ENCODE data around the gene PRRT3.

Gene PRRT3

DNA sequence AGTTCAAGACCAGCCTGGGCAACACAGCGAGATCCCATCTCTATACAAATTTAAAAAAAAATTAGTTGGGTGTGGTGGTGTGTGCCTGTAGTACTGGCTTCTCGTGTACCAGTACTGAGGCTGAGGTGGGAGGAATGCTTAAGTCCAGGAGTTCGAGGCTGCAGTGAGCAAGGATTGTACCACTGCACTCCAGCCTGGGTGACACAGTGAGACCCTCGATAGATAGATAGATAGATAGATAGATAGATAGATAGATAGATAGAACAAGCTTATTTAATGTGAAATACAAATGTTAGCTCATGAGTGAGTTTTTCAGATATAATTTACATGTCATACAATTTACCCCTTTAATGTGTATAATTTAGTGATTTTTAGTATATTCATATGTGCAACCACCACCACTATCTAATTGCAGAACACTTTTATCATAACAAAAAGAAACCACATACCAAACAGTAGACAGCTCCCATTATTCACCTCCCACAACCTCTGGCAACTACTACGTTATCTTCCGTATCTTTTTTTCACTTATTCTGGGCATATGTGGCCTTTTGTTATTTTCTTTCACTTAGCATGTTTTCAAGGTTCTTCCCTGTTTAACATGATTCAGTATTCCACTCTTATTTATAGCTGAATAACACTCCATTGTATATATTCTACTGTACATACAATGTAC lies 13.1 kb upstream of the PRRT3 start:
- H3K27me3 ChIP-seq (ENCODE audit: control insufficient read depth, insufficient read depth, low read length): no peaks in the 10 kb centered on the region
- H3K27ac ChIP-seq (ENCODE audit: low read length): no peak overlapping the region
- no peaks in the 10 kb centered on the region for H3K4me1 ChIP-seq (ENCODE audit: control insufficient read depth, low read depth, low read length)
- H3K36me3 ChIP-seq (ENCODE audit: control insufficient read depth, low read depth, low read length): peaks cover 18% of the 10 kb centered on the region
- no peak overlapping the region for H3K4me3 ChIP-seq (ENCODE audit: low read length)
- H3K9ac ChIP-seq (ENCODE audit: low read length): no peak overlapping the region
- H3K9me3 ChIP-seq (ENCODE audit: control insufficient read depth, low read depth, low read length): no peaks in the 10 kb centered on the region

- Histone ChIP-seq H3K36me3 (ENCODE audit: control insufficient read depth, low read depth, low read length) (no peaks in the 10 kb centered on the region), H3K4me1 (ENCODE audit: control insufficient read depth, low read depth, low read length) (peaks cover 16% of the 10 kb centered on the region), H3K9ac (ENCODE audit: low read length) (no peak overlapping the region), H3K9me3 (ENCODE audit: control insufficient read depth, low read depth, low read length) (no peaks in the 10 kb centered on the region), H3K27ac (ENCODE audit: low read length) (no peak overlapping the region), H3K4me3 (ENCODE audit: low read length) (no peak overlapping the region), H3K27me3 (ENCODE audit: control insufficient read depth, insufficient read depth, low read length) (peaks cover 12% of the 10 kb centered on the region)
These were observed 5.0 kb upstream of the PRRT3 start for GRCh38 chr3:9957214-9957613.

- peaks cover 16% of the 10 kb centered on the region for H3K4me1 ChIP-seq (ENCODE audit: control insufficient read depth, low read depth, low read length)
- no peak overlapping the region for H3K27ac ChIP-seq (ENCODE audit: low read length)
- H3K4me3 ChIP-seq (ENCODE audit: low read length): no peak overlapping the region
- H3K36me3 ChIP-seq (ENCODE audit: control insufficient read depth, low read depth, low read length): no peaks in the 10 kb centered on the region
- H3K9me3 ChIP-seq (ENCODE audit: control insufficient read depth, low read depth, low read length): no peaks in the 10 kb centered on the region
- peaks cover 12% of the 10 kb centered on the region for H3K27me3 ChIP-seq (ENCODE audit: control insufficient read depth, insufficient read depth, low read length)
- no peak overlapping the region for H3K9ac ChIP-seq (ENCODE audit: low read length)
These were observed 3.6 kb upstream of the PRRT3 start for GRCh38 chr3:9955611-9956352.

- Histone ChIP-seq H3K9me3 (ENCODE audit: control insufficient read depth, low read depth, low read length) (no peaks in the 10 kb centered on the region), H3K9ac (ENCODE audit: low read length) (no peak overlapping the region), H3K27ac (ENCODE audit: low read length) (no peak overlapping the region)
These were observed 2.9 kb upstream of the PRRT3 start for GRCh38 chr3:9955067-9955502.

DNA sequence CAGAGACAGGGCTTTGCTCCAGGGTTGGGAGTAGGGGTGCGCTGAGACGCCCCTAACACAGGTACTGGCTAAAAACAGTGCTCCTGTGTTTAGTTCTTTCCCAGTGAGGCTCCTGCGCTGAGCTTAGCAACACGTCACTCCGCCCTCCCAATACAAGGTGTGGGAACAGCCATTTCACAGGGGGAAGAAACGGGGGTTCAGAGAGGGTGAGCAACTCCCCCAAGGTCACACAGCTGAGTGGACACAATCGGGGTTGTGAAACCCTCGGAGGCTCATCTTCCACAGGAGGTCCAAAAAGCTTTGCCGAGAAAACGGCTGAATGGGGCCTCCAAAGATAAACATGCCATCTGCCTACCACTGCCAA lies 628 bp downstream of the PRRT3 start:
- H3K4me1 ChIP-seq (ENCODE audit: control insufficient read depth, low read depth, low read length): peaks cover 16% of the 10 kb centered on the region
- H3K36me3 ChIP-seq (ENCODE audit: control insufficient read depth, low read depth, low read length): peaks cover 3% of the 10 kb centered on the region
- peaks cover 12% of the 10 kb centered on the region for H3K27me3 ChIP-seq (ENCODE audit: control insufficient read depth, insufficient read depth, low read length)
- peak overlapping the region; percentile 78 for H3K4me3 ChIP-seq (ENCODE audit: low read length)
- no peak overlapping the region for H3K27ac ChIP-seq (ENCODE audit: low read length)
- H3K9me3 ChIP-seq (ENCODE audit: control insufficient read depth, low read depth, low read length): no peaks in the 10 kb centered on the region
- peak overlapping the region; percentile 33 for H3K9ac ChIP-seq (ENCODE audit: low read length)

More at GRCh38 chr3:9955067-9955502, 2.9 kb upstream of the PRRT3 start:
- Histone ChIP-seq H3K4me3 (ENCODE audit: low read length) (no peak overlapping the region), H3K27me3 (ENCODE audit: control insufficient read depth, insufficient read depth, low read length) (peaks cover 12% of the 10 kb centered on the region), H3K4me1 (ENCODE audit: control insufficient read depth, low read depth, low read length) (peaks cover 16% of the 10 kb centered on the region), H3K36me3 (ENCODE audit: control insufficient read depth, low read depth, low read length) (no peaks in the 10 kb centered on the region)

GRCh38 chr3:9951126-9951525 lies 1.1 kb downstream of the PRRT3 start:
- no peak overlapping the region for H3K27ac ChIP-seq (ENCODE audit: low read length)
- H3K4me3 ChIP-seq (ENCODE audit: low read length): peak overlapping the region; percentile 78
- H3K36me3 ChIP-seq (ENCODE audit: control insufficient read depth, low read depth, low read length): peaks cover 3% of the 10 kb centered on the region
- peaks cover 11% of the 10 kb centered on the region for H3K27me3 ChIP-seq (ENCODE audit: control insufficient read depth, insufficient read depth, low read length)
- H3K9me3 ChIP-seq (ENCODE audit: control insufficient read depth, low read depth, low read length): no peaks in the 10 kb centered on the region
- H3K4me1 ChIP-seq (ENCODE audit: control insufficient read depth, low read depth, low read length): peaks cover 16% of the 10 kb centered on the region
- peak overlapping the region; percentile 33 for H3K9ac ChIP-seq (ENCODE audit: low read length)

- H3K27ac ChIP-seq (ENCODE audit: low read length): no peak overlapping the region
- H3K27me3 ChIP-seq (ENCODE audit: control insufficient read depth, insufficient read depth, low read length): peaks cover 4% of the 10 kb centered on the region
- peaks cover 3% of the 10 kb centered on the region for H3K36me3 ChIP-seq (ENCODE audit: control insufficient read depth, low read depth, low read length)
- H3K4me3 ChIP-seq (ENCODE audit: low read length): no peak overlapping the region
- no peaks in the 10 kb centered on the region for H3K9me3 ChIP-seq (ENCODE audit: control insufficient read depth, low read depth, low read length)
- no peak overlapping the region for H3K9ac ChIP-seq (ENCODE audit: low read length)
- peaks cover 4% of the 10 kb centered on the region for H3K4me1 ChIP-seq (ENCODE audit: control insufficient read depth, low read depth, low read length)
These were observed 2.6 kb downstream of the PRRT3 start for GRCh38 chr3:9949626-9950025.

DNA sequence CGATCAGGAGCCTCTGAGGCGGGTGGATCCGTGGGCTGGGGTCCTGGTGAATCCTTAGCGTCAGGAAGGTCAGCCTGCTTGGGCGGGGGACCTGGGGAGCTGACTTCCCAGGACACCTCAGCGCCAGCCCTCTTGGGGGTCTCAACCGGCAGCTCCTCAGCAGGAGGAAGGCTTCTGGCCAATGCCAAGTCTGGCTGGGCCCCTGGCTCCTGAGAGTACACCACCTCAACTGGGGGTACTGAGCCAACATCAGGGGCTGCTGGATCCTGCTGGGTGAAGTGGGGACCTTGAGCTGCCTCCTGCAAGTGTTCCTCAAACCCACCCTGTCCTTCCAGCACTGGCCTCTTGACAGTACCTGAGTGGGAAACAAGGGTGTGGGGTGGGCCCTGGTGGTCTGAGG lies 3.1 kb downstream of the PRRT3 start:
- Histone ChIP-seq H3K27ac (ENCODE audit: low read length) (no peak overlapping the region), H3K9ac (ENCODE audit: low read length) (no peak overlapping the region)

DNA sequence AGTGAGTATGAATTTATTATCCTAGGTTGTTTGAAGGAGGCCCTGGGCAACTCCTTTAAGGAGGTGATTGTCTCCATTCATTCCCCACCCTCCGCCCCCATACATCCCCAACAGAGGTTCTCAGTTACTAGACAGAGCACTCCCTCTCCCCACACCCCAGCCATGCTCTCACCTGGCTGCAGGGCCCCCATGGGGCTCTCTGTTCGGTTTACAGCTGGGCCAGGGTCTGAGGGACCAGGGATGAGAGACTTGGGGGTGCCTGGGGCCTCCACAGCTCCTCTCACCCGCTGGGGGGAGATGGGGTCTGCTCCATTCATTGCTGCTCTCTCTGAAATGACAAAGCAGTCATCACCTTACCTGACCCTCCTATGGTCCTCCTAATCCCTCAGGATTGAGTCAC lies 3.6 kb downstream of the PRRT3 start:
- H3K4me1 ChIP-seq (ENCODE audit: control insufficient read depth, low read depth, low read length): no peaks in the 10 kb centered on the region
- H3K27ac ChIP-seq (ENCODE audit: low read length): no peak overlapping the region
- H3K4me3 ChIP-seq (ENCODE audit: low read length): no peak overlapping the region
- H3K9ac ChIP-seq (ENCODE audit: low read length): no peak overlapping the region
- no peaks in the 10 kb centered on the region for H3K27me3 ChIP-seq (ENCODE audit: control insufficient read depth, insufficient read depth, low read length)
- H3K36me3 ChIP-seq (ENCODE audit: control insufficient read depth, low read depth, low read length): peaks cover 3% of the 10 kb centered on the region
- no peaks in the 10 kb centered on the region for H3K9me3 ChIP-seq (ENCODE audit: control insufficient read depth, low read depth, low read length)

More for the DNA sequence above, 3.1 kb downstream of the PRRT3 start:
- Histone ChIP-seq H3K36me3 (ENCODE audit: control insufficient read depth, low read depth, low read length) (peaks cover 3% of the 10 kb centered on the region), H3K4me3 (ENCODE audit: low read length) (no peak overlapping the region), H3K9me3 (ENCODE audit: control insufficient read depth, low read depth, low read length) (no peaks in the 10 kb centered on the region), H3K27me3 (ENCODE audit: control insufficient read depth, insufficient read depth, low read length) (no peaks in the 10 kb centered on the region), H3K4me1 (ENCODE audit: control insufficient read depth, low read depth, low read length) (no peaks in the 10 kb centered on the region)

DNA sequence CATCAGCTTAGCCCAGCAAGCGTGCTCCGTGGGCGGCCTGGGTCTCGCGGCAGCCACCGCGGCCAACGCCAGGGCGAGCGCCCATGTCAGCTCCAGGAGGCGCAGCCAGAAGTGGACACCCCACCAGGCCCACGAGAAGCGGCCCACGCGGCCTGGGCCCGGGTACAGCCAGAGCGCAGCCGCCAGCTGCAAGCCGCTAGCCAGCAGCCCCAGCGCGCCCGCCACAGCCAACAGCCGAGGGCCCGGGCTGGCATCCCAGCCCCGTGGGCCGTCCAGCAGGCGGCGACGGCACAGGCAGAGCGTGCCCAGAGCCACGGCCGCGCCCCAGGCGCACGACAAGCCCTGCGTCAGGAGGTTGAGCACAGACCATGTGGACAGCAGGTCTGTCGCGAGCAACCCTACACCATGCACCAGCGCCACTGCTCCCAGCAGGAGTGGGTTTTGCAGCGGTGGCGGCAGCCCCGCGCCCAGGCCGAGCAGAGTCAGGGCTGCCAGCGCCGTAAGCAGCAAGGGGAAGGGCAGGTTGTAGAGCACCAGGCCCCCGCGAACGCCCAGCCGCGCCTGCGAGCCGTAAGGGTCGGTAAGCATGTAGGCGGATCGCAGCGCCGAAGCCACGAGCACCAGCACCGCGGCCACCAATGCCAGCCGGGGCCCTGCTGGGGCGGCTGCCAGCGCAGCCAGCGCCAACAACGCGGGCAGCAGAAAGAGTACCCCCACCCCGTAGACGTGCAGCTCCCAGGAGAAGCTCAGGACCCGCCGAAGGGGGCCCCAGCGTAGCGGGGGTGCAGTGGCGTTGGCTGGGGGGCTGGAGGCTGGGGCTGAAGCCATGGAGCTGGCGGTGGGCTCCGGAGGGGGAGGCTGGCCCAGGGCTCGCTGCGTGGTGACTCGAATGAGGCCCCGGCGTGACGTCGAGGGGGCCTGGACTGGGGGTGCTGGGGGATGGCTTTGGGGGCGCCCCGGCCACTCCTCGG lies 4.9 kb downstream of the PRRT3 start:
- H3K4me3 ChIP-seq (ENCODE audit: low read length): peak overlapping the region; percentile 71
- no peak overlapping the region for H3K9ac ChIP-seq (ENCODE audit: low read length)
- H3K9me3 ChIP-seq (ENCODE audit: control insufficient read depth, low read depth, low read length): no peaks in the 10 kb centered on the region
- H3K36me3 ChIP-seq (ENCODE audit: control insufficient read depth, low read depth, low read length): peaks cover 3% of the 10 kb centered on the region
- no peak overlapping the region for H3K27ac ChIP-seq (ENCODE audit: low read length)
- H3K4me1 ChIP-seq (ENCODE audit: control insufficient read depth, low read depth, low read length): no peaks in the 10 kb centered on the region
- no peaks in the 10 kb centered on the region for H3K27me3 ChIP-seq (ENCODE audit: control insufficient read depth, insufficient read depth, low read length)
